Measurements from ENCODE around the gene FBH1.
"Not testable (repeated sequence)": the region's sequence is repeated elsewhere in the genome, so short reads cannot be mapped to it uniquely, and the experiment has no call there.

FBH1 gene

DNA sequence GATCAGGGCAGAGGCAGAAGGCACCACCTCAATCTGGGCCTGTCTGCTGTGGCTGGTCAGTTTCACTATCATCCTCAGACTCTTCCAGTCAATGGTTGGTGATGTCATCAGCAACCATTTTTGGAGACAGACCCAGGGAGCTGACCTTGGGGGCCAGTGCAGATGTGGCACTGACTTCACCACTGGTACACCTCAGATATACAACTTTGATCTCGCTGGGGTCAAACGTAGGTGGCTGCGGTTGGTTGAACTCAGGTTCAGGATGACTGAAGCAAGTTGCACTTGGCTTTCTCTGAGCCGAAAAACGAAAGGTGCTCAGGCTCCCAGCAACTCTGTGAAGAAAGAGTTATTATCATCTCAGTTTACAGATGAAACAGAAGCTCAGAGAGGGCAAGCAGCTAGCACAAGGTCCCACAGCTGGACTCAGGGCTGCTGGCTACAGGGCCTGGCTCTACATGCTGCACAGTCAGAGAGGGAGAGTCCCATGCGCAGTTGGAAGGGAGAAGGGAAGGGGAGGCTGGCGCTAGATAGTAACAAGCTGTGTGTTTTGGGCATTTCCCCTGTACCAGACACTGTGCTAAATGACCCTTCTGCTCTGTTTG lies 27.6 kb upstream of the FBH1 start:
- no peaks in the 10 kb centered on the region for H3K9me3 ChIP-seq (ENCODE audit: control insufficient read depth, low read length)
- no peak overlapping the region for H3K9ac ChIP-seq (ENCODE audit: low read length)
- no peak overlapping the region for H3K4me3 ChIP-seq (ENCODE audit: low read length)
- H3K36me3 ChIP-seq (ENCODE audit: control insufficient read depth, insufficient read depth, low read length): no peaks in the 10 kb centered on the region
- H3K27me3 ChIP-seq (ENCODE audit: control insufficient read depth, insufficient read depth, low read length): no peaks in the 10 kb centered on the region
- H3K4me1 ChIP-seq (ENCODE audit: control insufficient read depth, insufficient read depth, low read length): no peaks in the 10 kb centered on the region

DNA sequence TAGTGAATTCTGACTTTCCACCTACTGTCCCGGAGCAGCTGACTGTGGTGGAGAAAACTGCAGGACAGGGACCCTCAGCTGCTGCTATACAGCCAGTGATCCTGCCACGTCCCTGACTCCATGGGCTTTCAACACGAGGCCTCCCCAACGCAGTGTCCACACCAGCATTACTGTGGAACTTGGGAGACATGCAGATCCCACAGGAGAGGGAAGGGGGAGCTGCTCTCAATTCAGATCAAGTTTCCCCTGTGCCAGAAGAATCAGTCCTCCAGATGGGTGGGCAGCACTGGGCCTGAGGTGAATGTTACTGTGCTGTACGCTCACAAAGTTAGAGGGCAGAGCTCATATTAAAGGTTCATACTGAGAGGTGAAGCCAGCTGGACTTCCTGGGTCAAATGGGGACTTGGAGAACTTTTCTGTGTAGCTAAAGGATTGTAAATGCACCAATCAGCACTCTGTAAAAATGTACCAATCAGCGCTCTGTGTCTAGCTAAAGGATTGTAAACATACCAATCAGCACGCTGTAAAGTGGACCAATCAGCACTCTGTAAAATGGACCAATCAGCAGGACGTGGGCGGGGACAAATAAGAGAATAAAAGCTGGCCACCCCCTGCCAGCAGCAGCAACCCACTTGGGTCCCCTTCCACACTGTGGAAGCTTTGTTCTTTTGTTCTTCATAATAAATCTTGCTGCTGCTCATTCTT lies 26.9 kb upstream of the FBH1 start:
- H3K36me3 ChIP-seq (ENCODE audit: control insufficient read depth, insufficient read depth, low read length); H3K9me3 ChIP-seq (ENCODE audit: control insufficient read depth, low read length); H3K4me1 ChIP-seq (ENCODE audit: control insufficient read depth, insufficient read depth, low read length); H3K27me3 ChIP-seq (ENCODE audit: control insufficient read depth, insufficient read depth, low read length); H3K4me3 ChIP-seq (ENCODE audit: low read length); H3K9ac ChIP-seq (ENCODE audit: low read length): not testable (repeated sequence)

DNA sequence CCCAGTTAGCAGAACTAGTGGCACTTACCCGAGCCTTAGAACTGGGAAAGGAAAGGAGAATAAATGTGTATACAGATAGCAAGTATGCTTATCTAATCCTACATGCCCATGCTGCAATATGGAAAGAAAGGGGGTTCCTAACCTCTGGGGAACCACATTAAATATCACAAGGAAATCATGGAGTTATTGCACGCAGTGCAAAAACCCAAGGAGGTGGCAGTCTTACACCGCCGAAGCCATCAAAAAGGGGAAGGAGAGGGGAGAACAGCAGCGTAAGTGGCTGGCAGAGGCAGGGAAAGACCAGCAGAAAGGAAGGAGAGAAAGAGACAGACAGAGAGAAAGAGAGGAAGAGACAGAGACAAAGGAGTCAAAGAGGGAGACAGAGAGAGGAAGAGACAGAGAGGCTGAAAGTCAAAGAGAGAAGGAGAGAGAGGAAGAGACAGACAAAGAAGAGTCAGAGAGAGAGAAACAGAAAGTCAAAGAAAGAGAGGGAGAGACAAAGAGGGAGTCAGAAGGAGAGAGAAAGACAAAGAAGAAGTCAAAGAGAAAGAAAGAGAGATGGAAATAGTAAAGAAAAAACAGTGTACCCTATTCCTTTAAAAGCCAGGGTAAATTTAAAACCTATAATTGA lies 23.5 kb upstream of the FBH1 start:
- not testable (repeated sequence) for H3K9ac ChIP-seq (ENCODE audit: low read length); H3K9me3 ChIP-seq (ENCODE audit: control insufficient read depth, low read length); H3K27me3 ChIP-seq (ENCODE audit: control insufficient read depth, insufficient read depth, low read length); H3K4me1 ChIP-seq (ENCODE audit: control insufficient read depth, insufficient read depth, low read length); H3K36me3 ChIP-seq (ENCODE audit: control insufficient read depth, insufficient read depth, low read length); H3K4me3 ChIP-seq (ENCODE audit: low read length)

DNA sequence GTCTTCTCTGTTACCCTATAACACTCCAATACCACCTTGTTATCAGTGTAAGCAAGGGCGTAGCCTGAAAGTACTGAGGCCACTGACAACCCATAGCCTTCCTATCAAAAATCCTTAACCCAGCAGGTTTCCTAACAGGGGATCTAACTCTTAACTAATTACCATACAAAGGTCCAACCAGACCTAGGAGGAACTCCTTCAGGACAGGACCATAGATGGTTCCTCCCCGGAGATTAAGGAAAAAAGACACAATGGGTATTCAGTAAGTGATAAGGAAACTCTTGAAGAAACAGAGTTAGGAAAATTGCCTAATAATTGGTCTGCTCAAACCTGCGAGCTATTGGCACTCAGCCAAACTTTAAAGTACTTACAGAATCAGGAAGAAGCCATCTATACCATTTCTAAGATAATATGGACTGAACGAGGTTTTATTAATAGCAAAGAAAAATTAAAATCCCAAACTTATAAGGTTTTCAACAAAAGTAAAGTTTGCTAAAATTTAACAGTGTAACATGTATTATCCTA lies 22.9 kb upstream of the FBH1 start:
- H3K9me3 ChIP-seq (ENCODE audit: control insufficient read depth, low read length); H3K27me3 ChIP-seq (ENCODE audit: control insufficient read depth, insufficient read depth, low read length); H3K4me3 ChIP-seq (ENCODE audit: low read length); H3K36me3 ChIP-seq (ENCODE audit: control insufficient read depth, insufficient read depth, low read length); H3K4me1 ChIP-seq (ENCODE audit: control insufficient read depth, insufficient read depth, low read length); H3K9ac ChIP-seq (ENCODE audit: low read length): not testable (repeated sequence)

DNA sequence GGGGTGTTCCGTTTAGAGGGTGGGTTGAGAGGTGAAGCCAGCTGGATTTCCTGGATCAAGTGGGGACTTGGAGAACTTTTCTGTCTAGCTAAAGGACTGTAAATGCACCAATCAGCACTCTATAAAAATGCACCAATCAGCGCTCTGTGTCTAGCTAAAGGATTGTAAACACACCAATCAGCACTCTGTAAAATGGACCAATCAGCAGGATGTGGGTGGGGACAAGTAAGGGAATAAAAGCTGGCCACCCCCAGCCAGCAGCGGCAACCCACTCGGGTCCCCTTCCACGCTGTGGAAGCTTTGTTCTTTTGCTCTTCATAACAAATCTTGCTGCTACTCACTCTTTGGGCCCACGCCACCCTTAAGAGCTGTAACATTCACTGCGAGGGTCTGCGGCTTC lies 21.7 kb upstream of the FBH1 start:
- not testable (repeated sequence) for H3K9me3 ChIP-seq (ENCODE audit: control insufficient read depth, low read length); H3K36me3 ChIP-seq (ENCODE audit: control insufficient read depth, insufficient read depth, low read length); H3K9ac ChIP-seq (ENCODE audit: low read length); H3K27me3 ChIP-seq (ENCODE audit: control insufficient read depth, insufficient read depth, low read length); H3K4me1 ChIP-seq (ENCODE audit: control insufficient read depth, insufficient read depth, low read length); H3K4me3 ChIP-seq (ENCODE audit: low read length)

DNA sequence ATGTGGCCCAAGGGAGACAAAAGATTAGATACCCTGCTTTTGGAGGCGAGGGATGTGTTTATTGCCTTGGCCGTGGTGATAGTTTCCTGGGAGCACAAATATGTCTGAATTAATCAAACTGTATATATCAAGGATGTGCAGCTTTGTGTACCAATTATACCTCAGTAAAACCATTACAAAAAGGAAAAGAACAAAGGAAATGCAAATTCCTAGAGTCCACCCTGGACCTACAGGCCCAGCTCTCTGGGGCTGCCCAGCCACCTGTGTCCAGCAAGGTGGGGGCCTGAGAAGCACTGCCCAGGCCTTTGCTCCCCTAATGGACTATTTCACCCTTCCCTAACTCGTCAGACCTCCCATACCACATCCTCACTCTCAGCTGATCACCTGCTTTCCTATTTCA lies 20.9 kb upstream of the FBH1 start:
- Histone ChIP-seq H3K36me3 (ENCODE audit: control insufficient read depth, insufficient read depth, low read length) (no peaks in the 10 kb centered on the region), H3K4me1 (ENCODE audit: control insufficient read depth, insufficient read depth, low read length) (no peaks in the 10 kb centered on the region), H3K27me3 (ENCODE audit: control insufficient read depth, insufficient read depth, low read length) (no peaks in the 10 kb centered on the region), H3K9me3 (ENCODE audit: control insufficient read depth, low read length) (no peaks in the 10 kb centered on the region), H3K4me3 (ENCODE audit: low read length) (no peak overlapping the region), H3K9ac (ENCODE audit: low read length) (no peak overlapping the region)

DNA sequence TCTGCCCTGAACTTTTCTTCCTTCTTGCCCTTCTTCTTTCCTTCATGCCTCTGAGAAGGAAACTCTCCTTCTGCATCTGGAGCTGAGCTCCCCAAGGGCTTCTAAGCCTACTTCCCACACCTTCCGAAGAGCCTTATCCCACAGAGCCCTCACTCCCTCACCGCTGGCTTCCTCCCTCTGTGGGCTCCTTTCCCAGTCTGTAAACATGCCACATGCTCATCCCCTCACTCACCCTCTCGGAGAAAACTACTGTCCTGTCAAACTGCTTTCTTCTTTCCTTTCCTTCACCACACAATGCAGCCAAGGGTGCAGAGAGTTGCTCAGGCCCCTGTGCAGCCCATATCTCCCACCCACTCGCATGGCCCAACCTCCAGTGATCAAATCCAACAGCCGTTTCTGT lies 18.4 kb upstream of the FBH1 start:
- H3K27me3 ChIP-seq (ENCODE audit: control insufficient read depth, insufficient read depth, low read length): no peaks in the 10 kb centered on the region
- H3K4me1 ChIP-seq (ENCODE audit: control insufficient read depth, insufficient read depth, low read length): no peaks in the 10 kb centered on the region
- no peaks in the 10 kb centered on the region for H3K36me3 ChIP-seq (ENCODE audit: control insufficient read depth, insufficient read depth, low read length)
- H3K9me3 ChIP-seq (ENCODE audit: control insufficient read depth, low read length): no peaks in the 10 kb centered on the region
- no peak overlapping the region for H3K9ac ChIP-seq (ENCODE audit: low read length)
- no peak overlapping the region for H3K4me3 ChIP-seq (ENCODE audit: low read length)

DNA sequence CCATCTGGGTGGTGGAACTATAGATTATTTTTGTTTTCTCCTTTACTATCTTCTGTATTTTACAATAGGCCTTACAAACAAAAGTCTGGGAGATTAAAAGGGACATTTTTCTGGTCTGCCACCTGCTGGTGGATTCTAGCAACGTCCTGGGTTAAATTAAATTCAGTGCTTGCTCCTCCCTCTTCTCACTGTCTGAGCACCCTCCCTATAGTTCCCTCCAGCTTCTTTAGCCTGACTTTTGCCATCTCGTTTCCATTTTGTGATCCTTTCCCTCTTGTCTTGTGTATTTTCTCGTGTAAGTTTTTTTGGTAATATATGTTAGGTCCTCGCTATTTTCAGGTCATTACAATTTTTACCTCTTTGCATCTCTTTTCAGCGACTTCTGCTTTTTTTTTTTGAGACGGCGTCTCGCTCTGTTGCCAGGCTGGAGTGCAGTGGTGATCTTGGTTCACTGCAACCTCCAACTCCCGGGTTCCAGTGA lies 16.5 kb upstream of the FBH1 start:
- H3K36me3 ChIP-seq (ENCODE audit: control insufficient read depth, insufficient read depth, low read length): no peaks in the 10 kb centered on the region
- H3K9me3 ChIP-seq (ENCODE audit: control insufficient read depth, low read length): no peaks in the 10 kb centered on the region
- H3K4me3 ChIP-seq (ENCODE audit: low read length): no peak overlapping the region
- no peaks in the 10 kb centered on the region for H3K27me3 ChIP-seq (ENCODE audit: control insufficient read depth, insufficient read depth, low read length)
- no peaks in the 10 kb centered on the region for H3K4me1 ChIP-seq (ENCODE audit: control insufficient read depth, insufficient read depth, low read length)
- no peak overlapping the region for H3K9ac ChIP-seq (ENCODE audit: low read length)

DNA sequence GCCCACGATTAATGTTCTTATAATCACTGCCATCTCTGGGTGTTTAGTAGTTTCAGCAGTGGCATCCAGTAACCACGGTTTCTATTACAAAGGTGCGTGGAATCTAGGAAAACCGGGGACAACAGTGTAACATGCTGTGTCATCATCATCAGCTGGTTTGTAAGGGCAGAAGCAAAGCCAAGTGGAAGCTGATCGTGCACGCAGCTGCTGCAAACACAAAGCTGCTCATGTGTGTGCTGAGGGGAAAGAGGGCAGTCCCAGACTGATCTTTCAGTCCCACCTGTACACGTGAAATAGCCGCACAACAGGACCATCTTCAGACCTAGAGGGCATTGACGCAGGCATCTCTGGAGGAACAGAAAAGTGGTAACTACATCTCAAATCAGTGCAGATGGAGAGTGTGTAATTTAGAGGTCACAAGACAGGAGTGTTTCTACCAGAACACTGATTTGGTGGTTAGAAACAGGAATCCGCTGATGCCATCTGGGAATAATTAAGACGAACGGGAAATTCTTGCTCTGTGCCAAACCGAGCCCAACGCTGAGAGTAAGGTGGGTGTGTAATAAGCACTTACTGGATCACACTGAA lies 13.8 kb upstream of the FBH1 start:
- no peak overlapping the region for H3K4me3 ChIP-seq (ENCODE audit: low read length)
- H3K36me3 ChIP-seq (ENCODE audit: control insufficient read depth, insufficient read depth, low read length): no peaks in the 10 kb centered on the region
- no peaks in the 10 kb centered on the region for H3K9me3 ChIP-seq (ENCODE audit: control insufficient read depth, low read length)
- H3K9ac ChIP-seq (ENCODE audit: low read length): no peak overlapping the region
- no peaks in the 10 kb centered on the region for H3K27me3 ChIP-seq (ENCODE audit: control insufficient read depth, insufficient read depth, low read length)
- H3K4me1 ChIP-seq (ENCODE audit: control insufficient read depth, insufficient read depth, low read length): no peaks in the 10 kb centered on the region

DNA sequence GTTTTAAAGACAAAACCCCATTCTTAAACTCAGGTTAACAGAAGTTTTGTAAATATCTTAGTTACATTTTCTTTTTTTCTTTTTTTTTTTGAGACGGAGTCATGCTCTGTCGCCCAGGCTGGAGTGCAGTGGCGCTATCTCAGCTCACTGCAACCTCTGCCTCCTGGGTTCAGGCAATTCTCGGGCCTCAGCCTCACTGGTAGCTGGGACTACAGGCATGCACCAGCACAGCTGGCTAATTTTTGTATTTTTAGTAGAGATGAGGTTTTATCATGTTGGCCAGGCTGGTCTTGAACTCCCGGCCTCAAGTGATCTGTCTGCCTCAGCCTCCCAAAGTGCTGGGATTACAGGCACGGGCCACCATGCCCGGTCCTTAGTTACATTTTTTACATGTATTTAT lies 13.0 kb upstream of the FBH1 start:
- H3K9ac ChIP-seq (ENCODE audit: low read length); H3K27me3 ChIP-seq (ENCODE audit: control insufficient read depth, insufficient read depth, low read length); H3K4me1 ChIP-seq (ENCODE audit: control insufficient read depth, insufficient read depth, low read length); H3K4me3 ChIP-seq (ENCODE audit: low read length); H3K9me3 ChIP-seq (ENCODE audit: control insufficient read depth, low read length); H3K36me3 ChIP-seq (ENCODE audit: control insufficient read depth, insufficient read depth, low read length): not testable (repeated sequence)

DNA sequence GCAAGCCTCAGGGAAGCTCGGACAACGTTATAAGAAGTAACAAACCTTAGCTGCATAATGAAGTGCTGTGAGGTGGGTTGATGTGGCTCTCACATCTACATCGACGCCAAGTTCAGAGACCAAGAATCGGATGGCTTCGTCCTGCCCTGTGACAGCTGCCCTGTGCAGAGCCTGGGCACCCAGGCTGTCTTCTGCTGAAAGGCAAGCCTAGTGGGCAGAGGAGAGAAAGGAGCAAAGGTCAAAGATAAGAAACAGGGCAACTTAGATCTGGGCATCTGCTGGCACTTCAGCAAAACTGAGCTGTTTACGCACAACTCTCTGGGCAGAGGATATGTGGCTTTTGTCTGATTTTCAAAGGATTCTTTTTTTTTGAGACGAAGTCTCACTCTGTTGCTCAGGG lies 7.1 kb upstream of the FBH1 start:
- Histone ChIP-seq H3K9ac (ENCODE audit: low read length) (no peak overlapping the region), H3K4me1 (ENCODE audit: control insufficient read depth, insufficient read depth, low read length) (peaks cover 34% of the 10 kb centered on the region), H3K4me3 (ENCODE audit: low read length) (no peak overlapping the region), H3K9me3 (ENCODE audit: control insufficient read depth, low read length) (no peaks in the 10 kb centered on the region), H3K36me3 (ENCODE audit: control insufficient read depth, insufficient read depth, low read length) (no peaks in the 10 kb centered on the region), H3K27me3 (ENCODE audit: control insufficient read depth, insufficient read depth, low read length) (peaks cover 5% of the 10 kb centered on the region)

DNA sequence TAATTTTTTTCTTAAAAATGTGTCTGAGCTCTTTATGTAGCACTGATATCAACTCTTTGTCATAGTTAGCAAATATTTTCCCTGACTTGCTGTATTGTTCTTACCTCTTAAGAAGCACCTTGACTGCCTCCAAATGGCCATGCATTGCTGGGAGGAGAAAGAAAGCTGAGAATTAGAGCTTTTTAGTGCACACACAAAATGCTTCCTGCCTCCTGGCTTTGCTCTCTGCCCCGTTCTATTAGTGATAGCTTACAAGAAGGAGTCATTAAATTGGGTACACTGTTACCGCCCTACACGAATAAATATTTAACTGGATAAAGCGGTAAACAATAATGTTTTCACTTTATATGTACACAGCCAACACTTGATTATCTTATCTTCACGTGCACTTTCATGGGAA lies 4.4 kb upstream of the FBH1 start:
- no peak overlapping the region for H3K4me3 ChIP-seq (ENCODE audit: low read length)
- H3K27me3 ChIP-seq (ENCODE audit: control insufficient read depth, insufficient read depth, low read length): peaks cover 14% of the 10 kb centered on the region
- peaks cover 44% of the 10 kb centered on the region for H3K4me1 ChIP-seq (ENCODE audit: control insufficient read depth, insufficient read depth, low read length)
- H3K9ac ChIP-seq (ENCODE audit: low read length): no peak overlapping the region
- H3K9me3 ChIP-seq (ENCODE audit: control insufficient read depth, low read length): no peaks in the 10 kb centered on the region
- no peaks in the 10 kb centered on the region for H3K36me3 ChIP-seq (ENCODE audit: control insufficient read depth, insufficient read depth, low read length)

All from mucosa of stomach (tissue), 1 donor.